Measurements from ENCODE around the gene RGS13.

DNA sequence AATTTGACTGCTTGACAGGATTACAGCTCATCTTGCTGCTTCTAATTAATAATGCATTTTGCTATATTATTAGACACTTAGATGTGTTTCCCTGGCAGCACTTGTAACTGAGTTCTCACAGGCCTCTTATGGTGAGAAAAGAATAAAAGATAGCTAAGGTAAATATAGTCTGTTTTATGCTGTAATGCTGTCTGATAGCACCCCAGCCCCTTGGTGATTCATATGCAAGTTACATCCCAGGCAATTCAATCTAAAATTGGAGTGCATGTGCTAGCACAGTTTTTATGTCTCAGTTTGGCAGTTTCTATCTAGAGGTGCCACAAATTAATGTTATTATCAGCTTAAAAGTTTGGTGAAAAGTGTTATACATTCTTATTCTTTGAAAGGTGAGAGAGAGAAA, 42.2 kb downstream of the RGS13 start:
- TF ChIP-seq CTCF (IDR thresholded peaks at IDR 0.05; ENCODE audit: insufficient read depth, low read depth, low read length): no peak
- no peak for TF ChIP-seq EZH2 (IDR thresholded peaks at IDR 0.05; ENCODE audit: insufficient read depth, low read length)

Measured in astrocyte (in vitro differentiated cells and primary cell).